ENCODE measurements around the gene SLC25A21.
"Not testable (repeated sequence)": the region's sequence is repeated elsewhere in the genome, so short reads cannot be mapped to it uniquely, and the experiment has no call there.

SLC25A21 gene

DNA sequence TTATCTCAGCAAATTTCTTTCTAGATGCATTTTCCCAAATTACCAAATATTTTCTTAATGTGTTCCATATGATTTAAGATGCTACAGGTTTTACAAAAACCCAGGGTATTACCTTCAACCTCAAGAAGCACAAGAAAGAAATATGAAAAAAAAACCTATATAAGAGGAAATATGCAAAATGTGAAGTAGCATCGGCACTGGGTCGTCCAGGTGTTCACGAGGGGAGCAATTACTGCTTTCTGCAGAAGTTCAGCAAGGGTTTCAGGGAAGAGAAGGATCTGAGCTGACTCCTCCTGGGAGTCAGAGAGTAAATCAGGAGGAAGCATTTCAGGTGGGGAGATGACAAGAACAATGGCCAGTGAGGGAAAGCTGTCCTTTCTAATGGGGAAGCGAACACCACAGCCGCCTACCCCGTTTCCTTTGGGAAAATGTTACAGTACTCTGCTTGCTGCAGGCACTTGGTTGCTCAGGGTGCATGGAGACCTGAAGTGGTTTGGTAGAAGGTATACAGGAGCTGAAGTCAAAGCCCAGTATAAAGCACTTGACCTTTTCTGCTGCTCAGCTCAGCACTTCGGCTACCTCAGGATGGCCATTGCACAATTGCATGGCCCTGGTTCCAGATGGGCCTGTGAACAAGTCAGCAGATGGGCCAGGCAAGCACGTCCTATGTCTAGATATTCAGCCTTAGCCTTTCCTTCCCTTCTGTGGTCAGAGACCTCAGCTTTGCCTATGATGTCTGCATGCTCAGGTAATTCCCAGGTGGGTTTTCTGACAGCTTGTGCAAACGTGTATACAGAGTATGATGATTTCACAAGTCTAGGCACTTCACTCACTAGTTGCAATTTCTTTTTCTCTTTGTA is 355.1 kb downstream of the SLC25A21 start:
- no peak for DNase-seq

DNA sequence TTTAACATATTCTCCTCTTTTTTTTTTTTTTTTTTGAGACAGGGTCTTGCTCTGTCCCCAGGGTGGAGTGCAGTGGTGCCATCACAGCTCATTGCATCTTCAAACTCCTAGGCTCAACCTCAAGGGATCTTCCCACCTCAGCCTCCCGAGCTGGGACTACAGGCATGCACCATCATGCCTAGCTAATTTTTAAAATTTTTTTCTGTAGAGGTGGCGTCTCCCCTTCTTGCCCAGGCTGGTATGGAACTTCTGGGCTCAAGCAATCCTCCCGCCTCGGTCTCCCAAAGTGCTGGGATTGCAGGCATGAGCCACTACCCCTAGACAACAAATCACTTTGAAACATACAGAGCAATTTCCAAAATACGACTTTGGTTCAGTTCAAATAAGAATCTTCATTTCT is 355.9 kb downstream of the SLC25A21 start:
- DNase-seq = no peak

DNA sequence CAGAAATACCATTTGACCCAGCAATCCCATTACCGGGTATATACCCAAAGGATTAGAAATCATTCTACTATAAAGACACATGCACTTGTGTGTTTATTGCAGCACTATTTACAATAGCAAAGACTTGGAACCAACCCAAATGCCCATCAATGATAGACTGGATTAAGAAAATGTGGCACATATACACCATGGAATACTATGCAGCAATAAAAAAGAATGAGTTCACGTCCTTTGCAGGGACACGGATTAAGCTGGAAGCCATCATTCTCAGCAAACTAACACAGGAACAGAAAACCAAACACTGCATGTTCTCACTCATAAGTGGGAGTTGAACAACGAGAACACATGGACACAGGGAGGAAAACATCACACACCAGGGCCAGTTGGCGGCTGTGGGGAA is 357.6 kb downstream of the SLC25A21 start:
- not testable (repeated sequence) for DNase-seq

DNA sequence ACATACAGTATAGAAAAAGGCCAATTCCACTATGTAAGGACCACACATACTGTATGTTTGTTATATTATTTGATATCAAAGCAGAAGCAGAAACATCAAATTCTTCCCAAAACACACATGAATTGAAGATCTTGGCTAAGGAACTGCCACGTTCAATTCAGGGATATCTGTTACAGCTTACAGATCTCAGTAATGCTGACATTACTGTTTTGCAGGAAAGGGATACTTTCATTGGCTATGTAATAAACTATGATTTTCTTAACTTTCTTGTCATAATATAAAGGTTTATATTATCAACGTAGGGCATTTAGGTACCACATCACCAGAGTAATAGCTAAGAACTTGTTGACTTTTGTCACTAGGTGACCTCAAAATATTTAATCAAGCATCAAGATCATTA is 362.2 kb downstream of the SLC25A21 start:
- no peak for DNase-seq

DNA sequence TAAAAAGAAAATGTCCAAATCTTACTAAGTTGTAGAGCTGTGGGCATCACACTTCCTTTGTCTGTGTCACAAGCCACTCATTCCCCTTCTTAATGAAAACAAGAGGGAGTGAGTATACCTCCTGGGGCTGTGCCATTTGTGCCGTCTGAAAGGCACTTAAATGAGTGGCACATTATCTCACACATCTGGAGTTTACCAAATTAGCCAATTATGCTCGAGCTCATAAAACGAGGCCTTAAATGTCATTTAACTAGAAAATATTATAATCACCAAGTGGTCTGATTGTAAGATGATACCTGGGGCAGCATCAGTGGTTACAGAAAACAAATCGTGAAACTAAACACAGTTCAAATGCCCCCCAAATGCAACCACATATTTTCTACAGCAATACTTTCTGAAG is 364.7 kb downstream of the SLC25A21 start:
- no peak for DNase-seq

DNA sequence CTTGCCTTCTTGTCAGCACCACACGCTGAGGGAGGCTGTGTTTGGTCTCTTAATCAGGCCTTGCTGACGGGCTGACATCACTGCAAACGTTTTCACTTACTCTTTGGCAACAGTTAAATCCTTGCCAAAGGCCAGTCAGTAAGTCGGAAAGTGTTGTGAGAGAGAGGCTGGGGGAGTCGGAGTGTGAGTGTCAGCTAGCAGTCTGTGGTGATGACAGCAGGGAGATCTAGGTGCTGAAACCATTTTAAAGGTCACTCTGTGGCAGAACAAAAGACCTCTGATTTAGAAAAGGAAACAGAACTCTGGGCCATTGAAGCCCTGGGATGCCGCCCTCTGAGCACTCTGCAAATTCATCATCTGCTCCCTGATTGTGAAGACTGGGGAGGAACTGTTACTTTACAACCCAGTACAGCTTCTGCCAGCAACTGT is 367.3 kb downstream of the SLC25A21 start:
- no peak for DNase-seq

DNA sequence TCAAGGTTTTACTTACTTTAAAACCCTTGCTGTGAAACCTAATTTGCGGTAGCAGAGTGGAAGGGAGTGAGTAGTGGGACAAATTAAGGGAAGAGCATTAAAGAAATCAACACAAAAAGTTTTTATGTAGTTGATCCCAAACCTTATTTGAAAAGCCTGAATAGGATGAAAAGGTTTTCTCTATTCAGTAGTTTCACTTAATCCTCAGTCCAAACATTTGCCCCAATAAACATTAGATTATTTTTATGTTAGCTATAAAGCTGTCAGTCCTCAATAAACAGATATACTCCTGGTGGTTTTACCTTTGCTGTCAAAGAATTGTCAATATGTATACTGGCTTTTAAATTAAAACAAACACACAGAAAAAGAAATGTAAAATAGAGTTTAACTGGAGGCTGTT is 374.8 kb downstream of the SLC25A21 start:
- DNase-seq = no peak

DNA sequence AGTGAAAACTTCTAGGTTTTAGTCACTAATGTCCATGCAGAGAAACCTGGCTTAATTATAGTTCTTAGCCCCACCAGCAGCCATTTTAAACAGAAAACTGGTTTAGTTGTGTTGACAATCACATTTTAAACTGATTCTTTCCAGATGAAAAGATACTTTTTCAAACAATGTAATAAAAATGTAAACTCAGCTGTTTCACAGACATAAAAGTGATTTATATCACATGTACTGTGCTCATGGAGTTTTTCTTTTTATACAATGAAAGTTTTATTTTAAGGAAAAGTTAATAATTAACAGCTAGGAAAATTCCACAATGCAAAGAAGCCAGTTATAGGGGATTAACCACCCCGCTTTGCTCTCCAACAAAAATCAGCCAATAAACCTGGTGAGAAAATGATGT is 381.0 kb downstream of the SLC25A21 start:
- DNase-seq = no peak

DNA sequence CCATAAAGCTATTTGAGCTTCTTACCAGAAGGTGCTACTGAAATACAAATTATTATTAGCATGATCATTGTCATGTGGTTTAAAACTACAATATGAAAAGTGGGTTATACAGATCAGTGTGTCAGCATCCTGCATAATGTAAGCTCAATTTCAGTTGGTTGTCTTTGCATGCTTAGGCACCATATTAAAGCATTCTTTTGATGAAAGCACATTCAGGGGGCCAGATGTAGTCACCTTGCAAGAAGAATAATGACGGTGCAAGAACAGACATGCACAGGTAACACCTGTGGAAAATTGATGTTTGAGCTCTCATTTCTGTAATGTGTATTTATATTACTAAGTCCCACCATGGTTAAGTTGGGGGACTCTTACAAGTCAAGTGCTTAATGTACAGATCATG is 386.9 kb downstream of the SLC25A21 start:
- DNase-seq = no peak

DNA sequence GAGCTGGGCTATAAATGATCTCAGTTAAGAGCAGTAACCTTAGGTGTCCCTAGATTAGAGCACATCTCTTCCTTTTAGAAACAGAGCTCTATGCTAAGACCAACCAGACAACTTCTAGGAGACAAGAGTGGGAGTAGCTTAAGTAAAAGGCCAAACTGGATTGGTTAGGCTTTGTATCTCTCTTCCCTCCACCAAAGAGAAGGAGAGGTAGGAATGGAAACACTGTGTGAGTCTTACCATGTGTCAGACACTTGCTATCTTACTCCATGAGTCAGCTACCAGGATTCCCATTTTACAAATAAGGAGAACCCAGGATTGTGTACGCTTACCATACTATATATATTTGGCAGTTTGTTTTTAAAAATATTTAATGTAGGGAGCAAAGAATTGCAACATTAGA is 387.9 kb downstream of the SLC25A21 start:
- no peak for DNase-seq

DNA sequence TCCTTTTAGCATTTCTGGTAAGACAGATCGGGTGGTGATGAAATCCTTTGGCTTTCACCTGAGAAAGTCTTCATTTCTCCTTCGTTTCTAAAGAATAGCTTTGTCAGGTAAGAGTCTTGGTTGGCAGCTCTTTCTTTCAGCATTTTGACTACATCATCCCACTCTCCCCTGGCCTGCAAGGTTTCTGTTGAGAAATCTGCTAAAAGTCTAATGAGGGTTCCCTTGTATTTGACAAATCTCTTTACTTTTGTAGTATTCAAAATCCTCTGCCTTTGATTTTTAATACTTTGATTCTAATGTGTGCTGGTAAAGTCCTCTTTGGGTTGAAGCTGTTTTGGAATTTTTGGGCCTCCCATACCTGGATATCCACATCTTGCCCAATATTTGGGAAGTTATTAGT is 390.5 kb downstream of the SLC25A21 start:
- no peak for DNase-seq

DNA sequence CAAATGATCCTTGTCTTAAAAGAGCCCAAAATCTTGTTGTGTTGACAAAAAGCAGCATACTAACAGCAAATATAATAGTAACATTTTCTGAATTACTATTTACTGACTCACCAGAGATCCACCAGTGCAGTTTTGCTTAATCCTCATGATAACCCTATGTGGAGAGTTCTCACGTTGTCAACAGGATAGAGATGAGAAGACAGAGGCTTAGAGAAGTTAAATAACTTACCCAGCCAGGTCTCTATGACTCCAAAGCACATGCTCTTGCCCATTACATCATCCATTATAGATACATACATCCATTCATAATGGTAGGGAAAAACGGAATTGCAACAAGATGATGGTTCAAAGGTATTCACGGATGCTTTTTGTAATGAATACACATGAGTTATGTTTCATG is 398.8 kb downstream of the SLC25A21 start:
- DNase-seq = no peak

DNA sequence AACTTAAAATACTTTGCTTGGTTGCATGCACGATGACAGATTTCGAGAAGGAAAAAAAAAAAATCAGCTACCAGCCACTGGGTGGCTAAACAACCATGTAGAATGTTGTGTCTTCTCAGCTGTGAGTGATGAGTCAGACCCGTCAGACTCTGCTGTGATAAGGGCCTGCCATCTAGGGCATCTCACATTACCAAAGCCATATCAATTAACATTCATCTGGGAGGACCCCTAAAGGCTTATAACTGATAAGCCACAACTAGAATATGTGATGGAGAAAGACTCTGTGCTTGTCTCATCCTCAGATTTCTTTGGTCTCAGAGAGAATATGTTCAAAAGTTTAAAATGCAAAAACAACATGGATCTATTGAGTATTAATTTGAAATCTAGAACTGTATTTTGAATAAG is 399.3 kb downstream of the SLC25A21 start:
- DNase-seq = no peak

DNA sequence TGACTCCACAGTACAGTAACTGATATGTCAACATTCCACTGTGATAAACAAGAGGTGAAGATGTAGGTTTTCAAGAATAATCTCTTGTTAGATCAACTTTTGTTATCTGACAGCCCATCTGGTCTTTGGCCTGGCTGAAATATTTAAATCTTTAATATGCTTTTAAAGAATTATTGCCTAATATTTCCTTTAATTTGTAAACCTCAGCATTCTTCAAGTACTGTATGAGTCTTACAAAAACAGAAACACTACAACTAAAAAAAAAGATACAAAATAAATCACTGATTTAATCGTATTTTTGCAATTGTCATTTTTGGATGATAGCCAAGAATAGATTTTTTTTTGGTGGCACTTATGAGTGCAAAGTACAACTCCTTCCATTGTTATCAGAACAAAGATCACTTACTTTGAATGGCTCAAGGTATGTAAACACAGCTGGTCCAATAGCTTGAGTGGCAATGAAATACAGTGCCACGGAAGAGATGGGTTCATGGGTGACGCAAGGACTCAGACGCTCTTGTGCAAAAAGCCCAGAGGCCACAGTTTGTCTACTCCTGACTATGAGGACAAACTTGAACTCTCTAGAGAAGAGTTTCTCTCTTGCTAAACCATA is 401.3 kb downstream of the SLC25A21 start:
- DNase-seq = no peak

DNA sequence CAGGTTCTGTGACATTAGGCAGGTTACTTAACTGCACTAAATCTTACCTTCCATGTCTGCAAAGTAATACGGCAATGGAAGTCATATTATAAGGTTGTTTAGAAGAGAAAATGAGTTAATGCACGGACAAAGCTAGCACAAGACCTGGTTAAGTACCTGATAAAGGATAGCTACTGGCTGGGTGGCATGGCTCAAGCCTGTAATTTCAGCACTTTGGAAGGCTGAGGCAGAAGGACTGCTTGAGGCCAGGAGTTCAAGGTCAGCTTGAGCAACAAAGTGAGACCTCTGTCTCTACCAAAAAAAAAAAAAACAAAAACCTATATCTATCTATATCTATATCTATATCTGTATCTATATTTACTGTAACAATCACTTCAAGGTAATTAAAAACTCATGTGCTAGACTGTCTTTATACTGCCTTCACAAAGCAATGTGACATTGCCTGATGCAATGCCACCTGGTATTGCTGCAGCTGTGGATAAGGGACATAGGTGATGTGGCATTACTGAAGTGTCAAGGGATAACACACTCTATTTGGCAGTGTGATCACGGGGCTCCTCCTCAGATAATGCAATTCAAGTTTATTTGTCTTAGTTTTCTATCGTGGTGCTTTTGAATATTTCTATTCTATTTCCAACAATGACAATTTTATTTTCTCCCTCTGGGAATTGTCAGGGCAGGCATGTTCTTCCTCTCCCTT is 403.6 kb downstream of the SLC25A21 start:
- DNase-seq = no peak

DNA sequence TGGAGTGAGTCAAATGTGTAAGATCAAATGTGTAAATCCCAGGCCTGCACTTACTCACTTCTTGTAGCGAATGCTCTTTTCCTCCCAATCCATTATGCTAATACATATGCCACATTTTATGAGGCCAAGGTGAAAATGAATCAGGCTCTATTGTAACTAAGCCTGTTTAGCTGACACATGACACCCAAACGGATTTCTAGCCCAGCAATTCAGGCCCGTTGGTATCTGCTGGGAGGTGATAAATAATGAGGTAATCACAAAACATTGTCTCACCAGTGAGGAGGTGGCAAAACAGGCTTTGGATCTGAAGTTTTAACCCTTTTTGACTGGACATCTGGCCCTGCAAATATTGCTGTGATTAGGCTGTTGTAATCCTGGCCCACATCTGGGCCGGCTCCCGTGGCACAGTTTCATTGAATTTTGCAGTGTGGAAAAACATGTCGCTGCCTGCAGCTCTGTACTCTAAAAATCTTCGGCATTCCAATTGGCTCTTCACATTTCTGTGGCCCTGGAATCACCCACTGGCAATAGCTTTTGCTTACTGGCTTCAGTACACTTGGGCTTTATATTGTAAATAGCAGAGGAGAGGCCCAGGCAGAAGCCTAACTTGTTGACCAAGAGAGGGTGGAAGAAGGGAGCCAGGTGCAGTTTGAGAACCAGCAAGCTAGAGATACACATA is 404.7 kb downstream of the SLC25A21 start:
- no peak for DNase-seq

DNA sequence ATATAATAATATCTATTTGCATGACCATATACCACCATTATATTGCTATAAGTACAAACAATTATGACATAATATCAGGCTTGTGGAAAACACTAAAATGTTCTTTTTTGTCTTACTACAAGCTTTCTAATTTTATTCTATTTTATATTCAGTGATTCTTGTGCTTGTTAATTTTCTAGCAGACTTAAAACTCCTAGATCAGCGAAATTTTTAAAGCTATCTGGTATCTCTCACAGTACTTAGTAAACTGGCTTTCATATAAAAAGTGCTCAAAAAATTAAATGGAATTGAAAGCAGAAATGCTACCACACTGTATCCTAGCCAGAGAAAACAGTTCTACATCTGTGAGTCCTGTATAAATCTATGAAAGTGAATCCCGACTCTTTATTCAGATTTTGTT is 405.4 kb downstream of the SLC25A21 start:
- no peak for DNase-seq

DNA sequence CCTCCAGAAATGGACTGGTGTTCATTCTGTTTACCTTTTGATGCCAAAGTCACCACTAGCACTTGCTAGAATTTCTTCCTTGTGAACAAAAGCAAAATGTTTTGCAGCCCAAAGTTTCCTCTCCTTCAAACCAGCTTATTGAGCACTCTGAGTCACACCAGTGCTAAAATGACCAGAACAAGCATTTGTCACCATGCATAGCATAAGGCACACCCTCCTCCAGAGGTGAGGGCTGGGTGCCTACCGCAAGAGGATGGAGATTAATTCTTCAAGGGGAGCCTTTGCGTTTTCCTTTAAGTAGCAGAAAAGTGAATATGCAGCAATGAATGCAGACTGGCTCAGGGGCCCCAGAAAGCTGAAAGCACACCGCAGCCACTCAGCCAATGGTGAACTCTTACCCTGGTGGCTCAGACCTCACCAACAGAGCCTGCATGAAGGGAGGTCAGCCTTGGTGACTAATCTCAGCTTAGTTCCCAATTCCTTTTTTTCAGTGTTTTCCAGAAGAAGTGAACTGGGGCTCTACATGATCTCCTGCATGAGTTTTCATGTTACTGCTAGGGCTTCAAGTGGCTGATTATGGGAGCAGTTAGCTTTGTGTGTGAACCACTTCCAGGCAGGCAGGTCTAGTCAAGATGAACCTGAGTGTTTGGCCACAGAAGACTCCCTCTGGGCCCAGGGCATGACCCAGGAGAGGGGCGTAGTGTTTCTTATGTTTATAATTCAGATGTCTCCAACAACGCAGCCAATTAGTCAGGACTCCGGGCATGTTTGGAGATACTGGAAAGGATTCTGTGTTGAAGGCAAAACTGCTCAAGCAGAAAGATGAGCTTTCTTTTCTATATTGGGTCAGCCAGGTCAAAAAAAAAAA is 414.4 kb downstream of the SLC25A21 start:
- no peak for DNase-seq

DNA sequence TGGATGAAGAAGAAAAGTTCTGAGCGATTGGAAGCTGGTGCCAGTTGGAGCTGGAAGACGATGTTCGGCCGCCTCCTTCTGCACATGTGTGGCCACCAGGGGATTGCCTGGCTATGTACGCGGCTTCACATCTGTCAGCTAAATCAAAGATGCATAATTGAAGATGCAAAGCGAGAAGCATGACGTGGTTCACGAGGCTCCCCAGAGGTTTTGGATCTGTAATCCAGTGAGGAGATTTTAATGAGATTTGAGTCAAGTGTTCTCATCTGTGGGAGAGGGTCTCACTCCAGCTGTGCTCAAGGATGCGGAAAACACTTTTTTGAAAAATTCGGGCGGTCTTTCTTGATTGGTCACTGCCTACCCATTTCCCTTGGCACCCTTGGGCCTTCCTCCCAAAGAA is 416.2 kb downstream of the SLC25A21 start:
- no peak for DNase-seq

DNA sequence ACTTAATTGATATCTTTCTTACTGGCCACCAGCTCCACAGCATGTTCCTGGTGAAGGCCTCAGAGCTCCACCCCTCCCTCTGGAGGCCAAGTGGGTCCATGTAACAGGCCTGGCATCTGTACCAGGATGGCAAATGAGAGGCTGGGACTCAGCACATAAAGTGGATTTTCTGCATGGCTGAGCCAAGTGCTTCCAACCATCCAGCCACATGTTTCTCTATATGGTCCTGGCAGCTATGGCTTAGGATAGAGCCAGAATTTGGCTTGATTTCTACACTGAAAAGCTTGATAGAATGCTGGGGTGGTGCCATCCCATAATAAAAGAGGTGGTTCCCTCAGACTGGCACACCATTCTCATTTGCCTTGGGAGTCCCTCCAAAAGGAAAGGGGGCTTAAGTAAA is 416.6 kb downstream of the SLC25A21 start:
- DNase-seq = peak; percentile 27

DNA sequence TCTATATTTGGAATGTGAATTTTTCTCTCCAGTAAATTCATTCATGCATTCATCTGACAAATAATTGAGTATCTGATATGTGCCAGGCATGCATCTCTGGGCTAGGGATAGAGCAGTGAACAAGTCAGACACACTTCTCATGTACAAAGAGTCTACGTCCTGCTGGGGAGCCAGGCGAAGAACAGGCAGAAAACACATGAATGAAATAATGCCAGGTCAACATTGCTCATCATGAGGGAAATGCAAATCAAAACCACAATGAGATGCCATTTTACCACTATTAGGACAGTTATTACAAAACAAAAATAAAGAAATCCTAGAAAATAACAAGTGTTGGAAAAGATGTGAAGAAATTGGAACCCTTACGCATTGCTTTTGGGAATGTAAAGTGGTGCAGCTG is 420.5 kb downstream of the SLC25A21 start:
- DNase-seq = no peak

DNA sequence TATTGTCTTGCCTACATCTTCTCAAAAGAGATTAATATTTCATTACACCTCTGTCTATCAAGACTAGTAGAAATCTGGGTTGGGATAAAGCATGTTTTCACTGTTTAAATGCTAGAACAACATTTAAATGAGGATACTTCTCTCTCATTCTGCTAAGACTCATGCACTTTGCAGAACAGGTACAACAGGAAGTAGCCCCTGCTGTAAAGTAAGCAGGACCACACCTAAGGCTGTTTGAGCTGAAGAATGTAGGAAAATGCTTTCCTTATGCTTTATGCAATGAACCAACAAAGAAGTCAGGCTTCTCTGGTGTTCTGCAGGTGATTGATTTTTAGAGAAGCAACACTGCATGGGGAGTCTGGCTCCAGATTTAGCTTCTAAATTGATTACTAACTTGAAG is 421.3 kb downstream of the SLC25A21 start:
- no peak for DNase-seq
